Neuronal stem cell (in vitro differentiated cells): Measurements from ENCODE around the gene CD4.

ENCODE experiments used
- DNase-seq: peaks from one replicate; pipeline ENCODE4 v3.0.0-alpha.2; 2013; ENCODE audit warnings: low spot score
- H2AFZ ChIP-seq: one replicate; pipeline ENCODE4 v1.6.1; 2013; ENCODE audit warnings: mild to moderate bottlenecking, low read length, inconsistent platforms
- H2AK5ac ChIP-seq: 2 replicates; pipeline ENCODE4 v1.6.1; 2013; ENCODE audit warnings: low read depth, mild to moderate bottlenecking, inconsistent platforms, low read length, moderate library complexity, mixed read lengths
- H2BK120ac ChIP-seq: 2 replicates; pipeline ENCODE4 v1.6.1; 2013; ENCODE audit warnings: low read depth, mild to moderate bottlenecking, inconsistent platforms, low read length, moderate library complexity, mixed read lengths
- H2BK12ac ChIP-seq: one replicate; pipeline ENCODE4 v1.6.1; 2013; ENCODE audit warnings: low read length, inconsistent platforms
- H2BK15ac ChIP-seq: 2 replicates; pipeline ENCODE4 v1.6.1; 2013; ENCODE audit warnings: mild to moderate bottlenecking, low read length, inconsistent platforms, mixed read lengths
- H2BK5ac ChIP-seq: one replicate; pipeline ENCODE4 v1.6.1; 2013; ENCODE audit warnings: inconsistent platforms, mild to moderate bottlenecking, low read length, moderate library complexity
- H3K14ac ChIP-seq: one replicate; pipeline ENCODE4 v1.6.1; 2013; ENCODE audit warnings: low read length, inconsistent platforms
- H3K18ac ChIP-seq: 2 replicates; pipeline ENCODE4 v1.6.1; 2013; ENCODE audit warnings: low read length, inconsistent platforms
- H3K23ac ChIP-seq: 2 replicates; pipeline ENCODE4 v1.6.1; 2013; ENCODE audit warnings: low read depth, mild to moderate bottlenecking, mixed read lengths, low read length, inconsistent platforms; ENCODE audit not compliant: poor library complexity
- H3K27ac ChIP-seq: replicated peaks from 3 replicates; pipeline ENCODE4 v1.5.1; 2013; ENCODE audit warnings: low read length, inconsistent platforms
- H3K27me3 ChIP-seq, 3 experiments: 2 replicates each; pipeline ENCODE4 v1.6.1; 2013; ENCODE audit warnings: low read length in 3 of 3, mild to moderate bottlenecking in 2 of 3, inconsistent platforms in 1 of 3, low read depth in 1 of 3, mixed read lengths in 1 of 3, moderate library complexity in 1 of 3; ENCODE audit not compliant: control insufficient read depth in 3 of 3, insufficient read depth in 3 of 3
- H3K36me3 ChIP-seq, 2 donors: replicated peaks in 1 of 2; 2 replicates each; pipeline ENCODE4 v1.6.1; 2013; ENCODE audit warnings: low read length in 2 of 2; ENCODE audit not compliant: control insufficient read depth in 2 of 2, insufficient read depth in 2 of 2
- H3K4ac ChIP-seq: 2 replicates; pipeline ENCODE4 v1.6.1; 2013; ENCODE audit warnings: inconsistent platforms, mild to moderate bottlenecking, low read length, moderate library complexity
- H3K4me1 ChIP-seq, 2 donors: 1 replicate in 1 of 2; 2 replicates in 1 of 2; pipeline ENCODE4 v1.6.1; 2013; ENCODE audit warnings: low read length in 2 of 2, low read depth in 1 of 2; ENCODE audit not compliant: control insufficient read depth in 2 of 2, insufficient read depth in 1 of 2
- H3K4me2 ChIP-seq: one replicate; pipeline ENCODE4 v1.6.1; 2013; ENCODE audit warnings: mild to moderate bottlenecking, low read length, inconsistent platforms; ENCODE audit not compliant: insufficient read depth, poor library complexity, severe bottlenecking
- H3K4me3 ChIP-seq, 2 donors: 2 replicates each; pipeline ENCODE4 v1.5.1; 2013; ENCODE audit warnings: low read length in 2 of 2, mild to moderate bottlenecking in 2 of 2, inconsistent platforms in 1 of 2, moderate library complexity in 1 of 2
- H3K79me1 ChIP-seq: one replicate; pipeline ENCODE4 v1.6.1; 2013; ENCODE audit warnings: low read depth, mild to moderate bottlenecking, inconsistent platforms, low read length, moderate library complexity
- H3K9ac ChIP-seq: one replicate; pipeline ENCODE4 v1.6.1; 2013; ENCODE audit warnings: mild to moderate bottlenecking, low read depth, low read length, inconsistent platforms; ENCODE audit not compliant: poor library complexity
- H3K9me3 ChIP-seq, 2 donors: replicated peaks in 1 of 2; 2 replicates each; pipeline versions ENCODE3 to v1.6.1; 2013; ENCODE audit warnings: low read length in 2 of 2, mild to moderate bottlenecking in 2 of 2, inconsistent platforms in 1 of 2, low read depth in 1 of 2, mixed read lengths in 1 of 2, moderate library complexity in 1 of 2; ENCODE audit not compliant: control insufficient read depth in 2 of 2, insufficient read depth in 1 of 2
- H4K8ac ChIP-seq: one replicate; pipeline ENCODE4 v1.6.1; 2013; ENCODE audit warnings: low read depth, mild to moderate bottlenecking, inconsistent platforms, low read length, moderate library complexity
- H4K91ac ChIP-seq: one replicate; pipeline ENCODE4 v1.6.1; 2013; ENCODE audit warnings: low read length, low read depth, mild to moderate bottlenecking, inconsistent platforms; ENCODE audit not compliant: poor library complexity
- WGBS, 2 donors: extraction: QIAGEN DNeasy Blood & Tissue Kit; methylation state at CpG; one replicate each; pipeline ENCODE4 v1.1.7; 2013; ENCODE audit warnings: missing lambda C conversion rate in 2 of 2, mixed read lengths in 1 of 2; ENCODE audit not compliant: insufficient read length in 2 of 2, insufficient replicate concordance in 1 of 2; ENCODE audit errors: extremely low coverage in 2 of 2; 5-methylcytosine and 5-hydroxymethylcytosine counted together

Gene CD4

GRCh38 chr12:6807170-6807569, 17.8 kb downstream of the CD4 start:
- Histone ChIP-seq H3K9ac (no peak overlapping the region), H3K14ac (no peak overlapping the region), H4K91ac (no peak overlapping the region), H3K4me3 (no peak overlapping the region), H3K27me3 (no peaks in the 10 kb centered on the region), H2AFZ (no peak overlapping the region), H3K23ac (no peak overlapping the region), H3K4me2 (no peak overlapping the region), H4K8ac (no peak overlapping the region), H3K36me3 (no peaks in the 10 kb centered on the region), H2AK5ac (no peak overlapping the region), H3K4ac (no peak overlapping the region), H2BK120ac (no peak overlapping the region), H2BK5ac (no peak overlapping the region), H3K9me3 (peaks cover 0 to 6% of the 10 kb centered on the region in 2 donors), H3K18ac (no peak overlapping the region), H3K79me1 (no peaks in the 10 kb centered on the region), H2BK15ac (no peak overlapping the region), H3K4me1 (no peaks in the 10 kb centered on the region), H2BK12ac (no peak overlapping the region), H3K27ac (no peak overlapping the region)
- no CpG with 5 or more reads among the region's 1 CpG for WGBS, 2 donors
- DNase-seq: no peak

GRCh38 chr12:6809056-6809455, 19.7 kb downstream of the CD4 start:
- H3K4me1 ChIP-seq: no peaks in the 10 kb centered on the region
- no CpG with 5 or more reads among the region's 10 CpGs for WGBS, 2 donors
- peak overlapping the region; percentile 31 for H2AFZ ChIP-seq
- no peak overlapping the region for H3K4ac ChIP-seq
- H3K79me1 ChIP-seq: no peaks in the 10 kb centered on the region
- H2BK12ac ChIP-seq: no peak overlapping the region
- H3K36me3 ChIP-seq: no peaks in the 10 kb centered on the region
- H2BK5ac ChIP-seq: no peak overlapping the region
- no peak overlapping the region for H3K4me2 ChIP-seq
- no peak overlapping the region for H3K27ac ChIP-seq
- no peak overlapping the region for H4K8ac ChIP-seq
- no peak overlapping the region for H3K4me3 ChIP-seq
- no peak overlapping the region for H4K91ac ChIP-seq
- H3K9me3 ChIP-seq: peaks cover 0 to 5% of the 10 kb centered on the region in 2 donors
- H3K9ac ChIP-seq: no peak overlapping the region
- H3K27me3 ChIP-seq: no peaks in the 10 kb centered on the region
- H3K14ac ChIP-seq: peak overlapping the region; percentile 4
- no peak overlapping the region for H2AK5ac ChIP-seq
- no peak overlapping the region for H3K18ac ChIP-seq
- no peak for DNase-seq
- H3K23ac ChIP-seq: no peak overlapping the region
- H2BK120ac ChIP-seq: no peak overlapping the region
- peak overlapping the region; percentile 62 for H2BK15ac ChIP-seq

- no peak overlapping the region for H2BK120ac ChIP-seq
- WGBS, 2 donors: no CpG with 5 or more reads among the region's 1 CpG
- H2AK5ac ChIP-seq: no peak overlapping the region
- no peak overlapping the region for H3K27ac ChIP-seq
- no peak for DNase-seq
- no peak overlapping the region for H4K91ac ChIP-seq
- H3K9me3 ChIP-seq: no peaks in the 10 kb centered on the region
- H2BK12ac ChIP-seq: no peak overlapping the region
- no peaks in the 10 kb centered on the region for H3K36me3 ChIP-seq
- no peak overlapping the region for H2BK15ac ChIP-seq
- H3K79me1 ChIP-seq: no peaks in the 10 kb centered on the region
- H3K4me1 ChIP-seq: no peaks in the 10 kb centered on the region
- no peak overlapping the region for H4K8ac ChIP-seq
- H3K4me2 ChIP-seq: no peak overlapping the region
- H3K27me3 ChIP-seq: no peaks in the 10 kb centered on the region
- H2AFZ ChIP-seq: peak overlapping the region; percentile 53
- no peak overlapping the region for H3K23ac ChIP-seq
- H3K18ac ChIP-seq: no peak overlapping the region
- H3K14ac ChIP-seq: no peak overlapping the region
- no peak overlapping the region for H2BK5ac ChIP-seq
- H3K4me3 ChIP-seq: no peak overlapping the region
- no peak overlapping the region for H3K4ac ChIP-seq
- no peak overlapping the region for H3K9ac ChIP-seq
Observed at GRCh38 chr12:6810758-6811157, 21.4 kb downstream of the CD4 start.

GRCh38 chr12:6813363-6813762, 24.0 kb downstream of the CD4 start:
- no CpG with 5 or more reads among the region's 4 CpGs for WGBS, 2 donors

More at GRCh38 chr12:6813363-6813762, 24.0 kb downstream of the CD4 start:
- no peak for DNase-seq
- Histone ChIP-seq H3K23ac (no peak overlapping the region), H3K4ac (no peak overlapping the region), H3K27ac (no peak overlapping the region), H4K8ac (no peak overlapping the region), H4K91ac (no peak overlapping the region), H3K14ac (no peak overlapping the region), H3K9ac (no peak overlapping the region), H2BK15ac (no peak overlapping the region), H2BK5ac (no peak overlapping the region), H2AFZ (no peak overlapping the region), H3K4me3 (no peak overlapping the region), H3K36me3 (no peaks in the 10 kb centered on the region), H3K4me1 (peaks cover 9 to 10% of the 10 kb centered on the region in 2 donors), H3K27me3 (no peaks in the 10 kb centered on the region), H3K4me2 (no peak overlapping the region), H3K79me1 (peaks cover 2% of the 10 kb centered on the region), H2BK12ac (no peak overlapping the region), H3K18ac (no peak overlapping the region), H2AK5ac (no peak overlapping the region), H3K9me3 (peaks cover 0 to 4% of the 10 kb centered on the region in 2 donors), H2BK120ac (no peak overlapping the region)
